Cardiac fibroblast (primary cell): ENCODE data around the gene ZNF446.
"Not testable (repeated sequence)": the region's sequence is repeated elsewhere in the genome, so short reads cannot be mapped to it uniquely, and the experiment has no call there.

Experiments
- DNase-seq, 2 donors: peaks; one replicate each; pipeline versions ENCODE4 v3.0.0 to v3.0.0-alpha.2; 2010; ENCODE audit warnings: low read depth in 2 of 2
- H3K4me3 ChIP-seq, 2 donors: replicated peaks in 1 of 2; 1 replicate in 1 of 2; 2 replicates in 1 of 2; pipeline ENCODE4 v1.5.1; 2011; ENCODE audit warnings: low read depth in 2 of 2, low read length in 2 of 2, mild to moderate bottlenecking in 2 of 2, moderate library complexity in 1 of 2
- CTCF ChIP-seq: IDR thresholded peaks from one replicate; pipeline ENCODE4 v1.5.1; 2011; ENCODE audit warnings: low read depth, mild to moderate bottlenecking, low read length, inconsistent platforms

The ZNF446 gene

GRCh38 chr19:58477871-58478270, 1.7 kb downstream of the ZNF446 start:
- no peak overlapping the region for H3K4me3 ChIP-seq
- no peak for TF ChIP-seq CTCF
- DNase-seq: no peak

- H3K4me3 ChIP-seq: no peak overlapping the region
- no peak for TF ChIP-seq CTCF
Observed at GRCh38 chr19:58479303-58479702, 3.2 kb downstream of the ZNF446 start.

GRCh38 chr19:58479736-58480480, 3.8 kb downstream of the ZNF446 start:
- H3K4me3 ChIP-seq: no peak overlapping the region
- no peak for DNase-seq
- no peak for TF ChIP-seq CTCF

More at GRCh38 chr19:58479303-58479702, 3.2 kb downstream of the ZNF446 start:
- no peak for DNase-seq

- DNase-seq: no peak
- no peak overlapping the region for H3K4me3 ChIP-seq
- no peak for TF ChIP-seq CTCF
Observed at GRCh38 chr19:58480481-58480830, 4.3 kb downstream of the ZNF446 start.

- no peak for DNase-seq
- TF ChIP-seq CTCF: no peak
- H3K4me3 ChIP-seq: no peak overlapping the region
Observed at GRCh38 chr19:58480831-58481230, 4.7 kb downstream of the ZNF446 start.

- no peak for DNase-seq
- TF ChIP-seq CTCF: no peak
- H3K4me3 ChIP-seq: no peak overlapping the region
Observed at GRCh38 chr19:58482372-58482771, 6.2 kb downstream of the ZNF446 start.

GRCh38 chr19:58483776-58484175, 7.6 kb downstream of the ZNF446 start:
- TF ChIP-seq CTCF: no peak
- no peak for DNase-seq
- H3K4me3 ChIP-seq: no peak overlapping the region

- not testable (repeated sequence) for H3K4me3 ChIP-seq, DNase-seq
Observed at GRCh38 chr19:58484349-58484748, 8.2 kb downstream of the ZNF446 start.
